ENCODE results near the gene RSAD1. TPM values are rescaled to one million over a fixed set of nuclear protein-coding genes. Genes with fewer than 3 reads are reported as not detected.
A peak's percentile ranks its signal among the peaks of the same experiment; 100 is the strongest.
"Not testable (repeated sequence)": the region's sequence is repeated elsewhere in the genome, so short reads cannot be mapped to it uniquely, and the experiment has no call there.

Gene RSAD1
- total RNA-seq, 1 donor from 2014 or later = 27.4 TPM

DNA sequence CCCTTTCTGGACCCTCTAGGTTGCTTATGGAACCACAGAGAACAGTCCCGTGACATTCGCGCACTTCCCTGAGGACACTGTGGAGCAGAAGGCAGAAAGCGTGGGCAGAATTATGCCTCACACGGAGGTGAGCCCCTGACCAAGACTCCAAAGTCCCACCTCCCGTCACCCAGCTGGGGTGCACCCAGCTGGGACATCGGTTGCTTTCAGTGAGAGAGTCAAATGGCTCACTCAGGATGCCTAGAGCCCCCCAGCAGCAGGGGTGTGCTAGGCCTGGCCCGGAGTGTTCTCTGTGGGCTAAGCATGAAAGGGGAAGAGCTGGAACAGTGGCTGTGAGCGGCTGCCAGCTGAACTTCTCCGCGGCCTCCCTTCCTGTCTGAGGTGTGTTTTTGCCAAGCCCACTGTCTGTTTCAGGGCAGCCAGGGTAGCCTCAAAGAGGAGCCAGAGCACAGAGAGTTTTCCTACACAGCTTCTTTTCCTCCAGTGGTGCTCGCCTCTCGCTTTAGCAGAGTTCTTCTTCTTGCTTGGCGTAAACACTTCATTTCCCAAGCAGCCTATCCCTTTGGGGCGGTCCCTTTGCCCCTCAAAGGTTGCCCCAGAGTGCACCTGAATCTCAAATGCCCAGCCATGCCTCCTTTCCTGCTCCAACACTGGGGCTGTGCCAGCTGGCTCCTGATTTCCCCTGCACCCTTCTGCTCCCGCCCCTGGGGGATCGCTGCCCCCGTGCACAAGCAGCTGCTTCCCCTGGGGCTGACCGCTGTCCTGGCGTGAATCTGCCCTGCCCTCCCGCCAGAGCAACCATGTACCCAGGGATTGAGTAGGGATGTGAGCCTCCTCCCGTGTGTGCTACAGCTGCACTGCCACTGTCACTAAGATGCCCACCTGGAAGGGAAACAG is 7.4 kb upstream of the RSAD1 start:
- no peak for DNase-seq (ENCODE audit: low spot score)

DNA sequence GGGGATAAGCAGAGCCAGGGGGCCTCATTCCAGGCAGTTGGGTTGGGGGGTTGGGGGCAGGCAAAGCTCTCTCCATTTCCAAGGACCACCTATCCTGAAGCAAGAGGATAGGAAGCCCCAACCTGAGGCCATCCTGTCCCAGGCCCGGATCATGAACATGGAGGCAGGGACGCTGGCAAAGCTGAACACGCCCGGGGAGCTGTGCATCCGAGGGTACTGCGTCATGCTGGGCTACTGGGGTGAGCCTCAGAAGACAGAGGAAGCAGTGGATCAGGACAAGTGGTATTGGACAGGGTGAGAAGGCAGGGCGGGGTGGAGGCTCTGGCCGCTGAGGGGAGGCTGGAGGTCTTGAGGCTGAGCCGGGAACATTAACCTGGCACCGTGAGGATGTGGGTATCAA is 6.4 kb upstream of the RSAD1 start:
- ATAC-seq = no peak

More for the DNA sequence above, 7.4 kb upstream of the RSAD1 start:
- ATAC-seq = peak; percentile 6

DNA sequence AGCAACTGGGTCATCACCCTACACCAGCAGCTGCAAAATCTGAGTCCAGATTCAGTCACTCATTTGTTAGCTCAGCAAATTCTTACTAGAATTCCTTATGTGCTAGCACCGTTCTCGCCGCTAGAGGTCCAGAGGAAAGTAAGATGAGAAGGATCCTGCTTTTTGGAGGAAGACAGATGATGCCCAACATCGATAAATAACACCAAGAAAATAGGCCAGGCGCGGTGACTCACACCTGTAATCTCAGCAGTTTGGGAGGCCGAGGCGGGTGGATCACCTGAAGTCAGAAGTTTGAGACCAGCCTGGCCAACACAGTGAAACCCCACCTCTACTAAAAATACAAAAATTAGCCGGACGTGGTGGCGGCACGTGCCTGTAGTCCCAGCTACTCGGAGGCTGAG is 5.9 kb upstream of the RSAD1 start:
- not testable (repeated sequence) for DNase-seq (ENCODE audit: low spot score)

More for the DNA sequence above, 6.4 kb upstream of the RSAD1 start:
- DNase-seq (ENCODE audit: low spot score) = no peak

DNA sequence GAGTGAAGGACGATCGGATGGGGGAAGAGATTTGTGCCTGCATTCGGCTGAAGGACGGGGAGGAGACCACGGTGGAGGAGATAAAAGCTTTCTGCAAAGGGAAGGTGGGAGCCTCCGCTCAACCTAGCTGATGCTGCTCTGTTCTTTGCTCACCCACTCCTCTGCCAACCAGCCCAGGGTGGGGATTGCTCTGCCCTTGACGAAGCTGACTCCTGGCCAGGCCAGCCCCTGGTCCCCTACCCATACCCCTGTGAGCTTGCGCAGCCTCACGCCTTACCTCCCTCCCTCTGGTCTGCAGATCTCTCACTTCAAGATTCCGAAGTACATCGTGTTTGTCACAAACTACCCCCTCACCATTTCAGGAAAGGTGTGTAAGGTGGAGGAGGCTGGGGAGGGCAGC is 4.8 kb upstream of the RSAD1 start:
- no peak for DNase-seq (ENCODE audit: low spot score)
- no peak for ATAC-seq

More for the DNA sequence above, 5.9 kb upstream of the RSAD1 start:
- ATAC-seq = not testable (repeated sequence)

DNA sequence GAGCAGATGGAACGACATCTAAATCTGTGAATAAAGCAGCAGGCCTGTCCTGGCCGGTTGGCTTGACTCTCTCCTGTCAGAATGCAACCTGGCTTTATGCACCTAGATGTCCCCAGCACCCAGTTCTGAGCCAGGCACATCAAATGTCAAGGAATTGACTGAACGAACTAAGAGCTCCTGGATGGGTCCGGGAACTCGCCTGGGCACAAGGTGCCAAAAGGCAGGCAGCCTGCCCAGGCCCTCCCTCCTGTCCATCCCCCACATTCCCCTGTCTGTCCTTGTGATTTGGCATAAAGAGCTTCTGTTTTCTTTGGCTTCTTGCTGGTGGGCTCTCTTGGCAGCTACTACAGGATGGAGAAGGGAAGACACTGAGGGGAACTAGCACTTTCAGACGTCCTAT is 4.1 kb upstream of the RSAD1 start:
- DNase-seq (ENCODE audit: low spot score) = peak; percentile 77
- ATAC-seq = peak; percentile 17

DNA sequence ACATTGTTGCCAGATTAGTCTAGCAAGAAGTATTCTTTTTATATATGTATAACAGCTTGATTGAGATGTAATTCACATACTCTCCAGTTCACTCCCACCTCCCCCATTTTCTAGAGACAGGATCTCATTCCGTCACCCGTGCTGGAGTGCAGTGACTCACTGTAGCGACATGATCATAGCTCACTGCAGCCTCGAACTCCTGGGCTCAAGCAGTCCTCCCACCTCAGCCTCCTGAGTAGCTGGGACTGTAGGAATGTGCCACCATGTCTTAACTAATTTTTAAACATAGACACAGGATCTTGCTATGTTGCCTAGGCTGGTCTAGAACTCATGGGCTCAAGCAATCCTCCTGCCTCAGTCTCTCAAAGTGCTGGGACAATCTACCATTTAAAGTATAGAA is 3.3 kb upstream of the RSAD1 start:
- DNase-seq (ENCODE audit: low spot score) (no peak), ATAC-seq (no peak)

DNA sequence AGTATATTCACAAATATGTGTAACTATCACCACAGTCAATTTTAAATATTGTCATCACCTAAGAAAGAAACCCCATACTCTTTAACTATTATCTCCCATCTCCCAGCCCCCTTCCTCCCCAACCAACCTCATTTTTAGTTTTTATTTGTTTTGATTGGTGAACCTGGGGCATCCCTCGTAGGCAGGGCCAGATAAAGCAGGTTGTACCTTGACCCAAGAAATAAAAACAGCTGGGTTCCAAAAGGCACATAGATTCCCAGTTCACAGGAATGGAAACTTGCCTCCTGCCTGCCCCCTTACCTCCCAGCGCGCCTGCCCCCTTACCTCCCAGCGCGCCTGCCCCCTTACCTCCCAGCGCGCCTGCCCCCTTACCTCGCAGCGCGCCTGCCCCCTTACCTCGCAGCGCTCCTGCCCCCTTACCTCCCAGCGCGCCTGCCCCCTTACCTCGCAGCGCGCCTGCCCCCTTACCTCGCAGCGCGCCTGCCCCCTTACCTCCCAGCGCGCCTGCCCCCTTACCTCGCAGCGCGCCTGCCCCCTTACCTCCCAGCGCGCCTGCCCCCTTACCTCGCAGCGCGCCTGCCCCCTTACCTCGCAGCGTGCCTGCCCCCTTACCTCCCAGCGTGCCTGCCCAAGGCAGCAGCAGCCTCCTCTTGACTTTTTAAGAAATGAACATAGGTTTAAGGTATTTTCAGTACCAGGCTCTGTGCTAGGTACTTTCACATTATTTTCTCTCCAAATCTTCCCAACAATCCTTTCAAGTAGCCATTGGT is 2.7 kb upstream of the RSAD1 start:
- not testable (repeated sequence) for DNase-seq (ENCODE audit: low spot score)
- peak; percentile 31 for ATAC-seq

DNA sequence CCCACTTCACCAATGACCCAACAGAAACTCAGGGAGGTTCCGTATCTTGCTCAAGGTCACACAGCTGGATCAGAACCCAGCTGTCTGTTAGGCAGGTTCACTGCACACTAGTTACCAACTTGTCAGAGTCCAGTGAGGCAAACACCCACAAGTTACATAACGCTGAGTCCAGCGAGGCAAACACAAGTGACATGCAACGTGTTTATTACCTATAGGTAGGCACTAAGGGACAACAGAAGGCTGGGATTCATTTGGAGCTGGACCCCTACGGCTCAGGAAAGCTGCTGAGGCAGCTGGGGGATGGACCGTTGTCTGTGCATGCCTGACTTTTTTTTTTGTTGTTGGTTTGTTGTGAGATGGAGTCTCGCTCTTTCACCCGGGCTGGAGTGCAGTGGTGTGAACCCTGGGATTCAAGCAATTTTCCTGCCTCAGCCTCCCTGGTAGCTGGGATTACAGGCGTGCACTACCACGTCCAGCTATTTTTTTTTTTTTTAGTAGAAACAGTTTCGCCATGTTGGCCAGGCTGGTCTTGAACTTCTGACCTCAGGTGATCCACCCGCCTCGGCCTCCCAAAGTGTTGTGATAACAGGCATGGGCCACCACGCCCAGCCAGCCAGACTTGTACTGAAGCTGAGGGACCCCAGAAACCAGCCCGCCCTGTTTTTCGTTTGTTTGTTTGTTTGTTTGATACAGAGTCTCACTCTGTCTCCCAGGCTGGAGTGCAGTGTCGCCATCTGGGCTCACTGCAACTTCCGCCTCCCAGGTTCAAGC is 1.9 kb upstream of the RSAD1 start:
- ATAC-seq (peak; percentile 19), DNase-seq (ENCODE audit: low spot score) (peak; percentile 80)

DNA sequence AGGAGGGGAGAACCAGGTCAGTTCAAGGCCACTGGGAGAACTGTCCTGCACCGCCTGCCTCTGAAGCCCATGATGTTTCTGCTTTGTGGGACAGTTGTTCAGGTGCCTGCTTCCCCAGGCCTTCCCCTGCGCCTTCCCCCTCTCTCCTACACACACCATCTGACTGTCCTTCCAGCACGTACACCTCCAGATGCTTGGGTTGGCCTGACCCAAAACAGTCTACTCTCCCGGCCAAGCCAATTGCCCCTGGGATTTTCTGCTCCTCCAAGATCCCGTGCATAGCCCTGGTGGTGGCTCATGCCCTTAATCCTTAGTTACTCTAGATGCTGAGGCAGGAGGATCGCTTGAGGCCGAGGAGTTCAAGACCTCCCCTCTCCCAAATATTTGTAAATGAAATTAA is 684 bp upstream of the RSAD1 start:
- no peak for DNase-seq (ENCODE audit: low spot score)

DNA sequence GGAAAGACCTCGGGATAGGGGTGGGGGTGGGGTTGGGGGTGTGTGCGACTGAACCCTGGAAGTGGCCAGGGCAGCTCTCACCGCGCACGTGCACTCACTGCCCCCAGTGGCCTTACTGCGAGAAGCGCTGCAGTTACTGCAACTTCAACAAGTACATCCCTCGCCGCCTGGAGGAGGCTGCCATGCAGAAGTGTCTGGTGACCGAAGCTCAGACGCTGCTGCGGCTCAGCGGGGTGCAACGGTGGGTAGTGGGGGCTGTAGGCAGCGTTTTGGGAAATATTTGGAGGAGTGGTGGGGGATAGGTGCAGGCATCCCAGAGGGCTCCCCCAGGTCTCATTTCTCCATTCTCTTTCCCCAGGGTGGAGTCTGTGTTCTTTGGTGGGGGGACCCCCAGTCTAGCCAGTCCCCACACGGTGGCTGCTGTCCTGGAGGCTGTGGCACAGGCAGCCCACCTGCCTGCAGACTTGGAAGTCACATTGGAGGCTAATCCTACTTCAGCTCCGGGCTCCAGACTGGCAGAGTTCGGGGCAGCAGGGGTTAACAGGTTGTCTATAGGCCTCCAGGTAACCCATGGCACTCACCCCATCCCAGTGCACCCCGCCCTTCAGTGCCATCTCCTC is 972 bp downstream of the RSAD1 start:
- ATAC-seq (peak; percentile 52), DNase-seq (ENCODE audit: low spot score) (peak; percentile 81)

More for the DNA sequence above, 684 bp upstream of the RSAD1 start:
- no peak for ATAC-seq

DNA sequence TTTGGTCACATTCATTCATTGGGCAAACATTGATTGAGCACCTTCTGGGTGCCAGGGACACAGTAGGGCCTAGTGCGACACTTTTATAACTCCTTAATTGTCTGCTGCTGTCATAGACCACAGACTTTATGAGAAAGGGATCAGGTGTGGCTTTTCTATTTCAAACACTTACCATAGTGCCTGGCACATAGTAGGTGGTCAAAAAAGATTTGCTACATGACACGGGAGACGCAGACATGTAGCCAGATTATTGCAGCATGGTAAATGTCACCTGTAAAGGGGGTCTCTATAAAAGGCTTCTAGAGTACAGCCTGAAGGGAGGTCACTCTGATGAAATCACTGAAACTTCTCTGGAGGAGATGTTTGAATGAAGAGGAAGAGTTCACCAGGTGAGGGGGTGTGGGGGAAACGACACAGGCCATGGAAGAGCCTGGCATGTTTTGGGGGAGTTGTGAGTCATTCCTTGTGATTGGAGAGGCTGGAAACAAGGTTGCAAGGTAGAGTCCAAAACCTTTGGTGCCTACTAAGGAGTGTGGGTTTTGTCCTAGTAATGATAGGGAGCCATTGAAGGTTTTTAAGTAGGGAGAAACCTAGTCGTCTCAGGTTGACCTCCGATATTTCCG is 1.6 kb downstream of the RSAD1 start:
- ATAC-seq (no peak), DNase-seq (ENCODE audit: low spot score) (no peak)

DNA sequence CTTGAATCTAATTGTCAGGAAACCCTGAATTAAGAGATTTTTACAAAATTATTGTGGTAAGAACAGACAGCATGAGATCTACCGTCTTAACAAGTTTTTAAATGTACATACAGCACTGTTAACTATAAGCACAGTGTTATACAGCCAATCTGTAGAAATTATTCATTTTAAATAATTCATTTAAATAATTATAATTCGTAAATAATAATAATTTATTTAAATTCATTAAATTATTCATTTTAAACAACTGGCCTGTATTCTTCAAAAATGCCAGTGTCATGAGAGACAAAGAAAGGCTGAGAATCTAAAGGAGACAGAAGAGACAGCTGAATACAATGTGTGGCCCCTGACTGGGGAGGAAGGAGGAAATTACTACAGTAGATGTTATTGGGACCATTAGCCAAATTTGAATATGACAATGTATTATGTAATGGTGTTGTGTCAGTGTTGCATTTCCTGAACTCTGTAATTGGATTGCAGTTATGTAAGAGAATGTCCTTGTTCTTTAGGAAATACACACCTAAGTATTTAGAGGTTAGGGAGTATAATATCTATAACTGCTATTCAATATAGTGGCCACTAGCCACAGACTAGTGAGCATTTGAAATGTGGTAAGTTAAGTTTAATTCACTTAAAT is 2.3 kb downstream of the RSAD1 start:
- ATAC-seq = no peak

DNA sequence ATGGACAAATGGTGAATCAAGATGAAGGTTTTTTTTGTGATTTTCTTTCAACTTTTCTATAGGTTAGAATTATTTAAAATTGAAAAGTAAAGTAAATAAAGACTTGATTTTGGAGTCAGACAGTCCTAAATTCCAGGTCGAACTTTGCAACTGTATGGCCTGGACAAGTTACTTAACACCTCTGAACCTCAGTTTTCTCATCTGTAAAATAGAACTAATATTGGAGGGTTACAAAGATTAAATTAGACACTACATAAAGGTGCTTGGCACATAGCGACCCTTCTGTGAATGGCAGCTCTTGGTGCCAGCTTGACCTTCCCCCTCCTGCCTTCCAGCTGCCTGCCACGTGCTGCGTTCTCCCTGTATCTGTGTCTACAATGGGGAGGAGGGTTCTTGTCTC is 3.0 kb downstream of the RSAD1 start:
- DNase-seq (ENCODE audit: low spot score) = no peak

More for the DNA sequence above, 2.3 kb downstream of the RSAD1 start:
- DNase-seq (ENCODE audit: low spot score) = no peak

DNA sequence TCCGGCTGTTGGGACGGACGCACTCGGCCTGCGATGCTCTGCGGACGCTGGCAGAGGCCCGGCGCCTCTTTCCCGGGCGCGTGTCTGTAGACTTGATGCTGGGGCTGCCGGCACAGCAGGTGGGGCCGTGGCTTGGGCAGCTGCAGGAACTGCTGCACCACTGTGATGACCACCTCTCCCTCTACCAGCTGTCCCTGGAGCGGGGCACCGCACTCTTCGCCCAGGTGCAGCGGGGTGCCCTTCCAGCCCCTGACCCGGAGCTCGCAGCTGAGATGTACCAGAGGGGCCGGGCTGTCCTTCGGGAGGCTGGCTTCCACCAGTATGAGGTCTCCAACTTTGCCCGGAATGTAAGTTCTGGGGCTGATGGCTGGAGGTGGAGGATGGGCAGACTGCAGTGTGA is 3.5 kb downstream of the RSAD1 start:
- ATAC-seq (no peak), DNase-seq (ENCODE audit: low spot score) (no peak)

More for the DNA sequence above, 3.0 kb downstream of the RSAD1 start:
- no peak for ATAC-seq

DNA sequence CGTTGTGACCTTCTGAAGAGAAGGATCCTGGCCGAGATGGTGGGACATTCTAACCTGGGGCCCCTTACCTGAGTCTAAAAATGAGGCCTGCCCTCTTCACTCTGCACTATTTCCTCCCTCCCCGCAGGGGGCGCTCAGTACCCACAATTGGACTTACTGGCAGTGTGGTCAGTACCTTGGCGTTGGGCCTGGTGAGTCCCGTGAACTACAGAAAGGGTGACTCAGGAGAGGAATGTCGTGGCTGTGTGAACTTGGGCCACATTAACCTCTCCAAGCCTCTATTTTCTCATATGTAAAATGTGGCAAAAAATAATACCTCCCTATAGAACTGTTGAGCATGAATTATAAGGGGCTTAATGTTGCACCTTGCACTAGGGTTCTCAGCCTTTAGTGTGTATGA is 3.9 kb downstream of the RSAD1 start:
- peak; percentile 71 for ATAC-seq
- DNase-seq (ENCODE audit: low spot score) = peak; percentile 95

DNA sequence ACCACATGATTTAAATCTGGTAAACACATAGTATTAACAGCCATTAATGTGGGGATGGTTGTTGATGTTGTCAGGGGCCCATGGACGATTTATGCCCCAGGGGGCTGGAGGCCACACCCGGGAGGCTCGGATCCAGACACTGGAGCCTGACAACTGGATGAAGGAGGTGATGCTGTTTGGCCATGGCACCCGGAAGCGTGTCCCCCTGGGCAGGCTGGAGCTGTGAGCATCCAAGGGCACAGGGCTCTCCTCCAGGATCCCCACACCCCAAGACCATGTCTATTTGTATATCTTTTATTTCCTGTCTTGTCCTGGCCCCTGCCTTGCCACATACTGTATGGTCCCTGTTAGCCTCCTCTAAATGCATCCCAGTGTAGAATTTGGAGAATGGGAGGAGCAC is 4.6 kb downstream of the RSAD1 start:
- DNase-seq (ENCODE audit: low spot score) = no peak
- ATAC-seq = no peak

DNA sequence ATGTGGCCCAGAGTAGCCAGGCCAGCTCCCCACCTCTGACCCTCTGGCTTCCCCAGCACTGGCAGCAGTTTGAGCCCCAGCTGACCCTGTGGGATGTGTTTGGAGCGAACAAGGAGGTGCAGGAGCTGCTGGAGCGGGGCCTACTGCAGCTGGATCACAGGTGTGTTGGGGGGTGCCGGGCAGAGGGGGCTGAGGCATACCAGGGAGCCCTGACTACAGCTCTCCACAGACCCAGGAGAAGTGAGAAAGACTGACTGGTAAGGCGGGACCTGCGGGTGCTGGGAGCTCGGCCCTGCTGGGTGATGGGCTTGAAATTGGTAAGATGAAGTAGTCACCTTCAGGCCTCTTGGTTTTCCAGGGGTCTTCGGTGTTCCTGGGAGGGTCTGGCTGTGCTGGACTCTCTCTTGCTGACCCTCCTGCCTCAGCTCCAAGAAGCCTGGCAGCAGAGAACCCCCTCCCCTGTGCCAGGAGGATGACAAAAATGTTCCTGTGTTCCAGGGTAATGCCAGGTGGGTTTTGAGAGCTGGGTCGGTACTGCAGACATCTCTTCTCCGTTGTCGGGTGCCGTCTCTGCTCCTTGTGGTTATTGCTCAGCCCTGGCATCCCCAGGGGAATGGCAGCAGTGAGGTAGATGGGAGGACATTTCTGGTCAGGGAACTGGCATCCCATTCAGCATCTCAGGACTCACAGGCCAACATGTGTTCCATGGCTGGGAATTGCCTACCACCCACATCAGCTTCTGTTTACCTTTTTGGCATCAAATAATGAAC is 5.9 kb downstream of the RSAD1 start:
- ATAC-seq (no peak), DNase-seq (ENCODE audit: low spot score) (no peak)

DNA sequence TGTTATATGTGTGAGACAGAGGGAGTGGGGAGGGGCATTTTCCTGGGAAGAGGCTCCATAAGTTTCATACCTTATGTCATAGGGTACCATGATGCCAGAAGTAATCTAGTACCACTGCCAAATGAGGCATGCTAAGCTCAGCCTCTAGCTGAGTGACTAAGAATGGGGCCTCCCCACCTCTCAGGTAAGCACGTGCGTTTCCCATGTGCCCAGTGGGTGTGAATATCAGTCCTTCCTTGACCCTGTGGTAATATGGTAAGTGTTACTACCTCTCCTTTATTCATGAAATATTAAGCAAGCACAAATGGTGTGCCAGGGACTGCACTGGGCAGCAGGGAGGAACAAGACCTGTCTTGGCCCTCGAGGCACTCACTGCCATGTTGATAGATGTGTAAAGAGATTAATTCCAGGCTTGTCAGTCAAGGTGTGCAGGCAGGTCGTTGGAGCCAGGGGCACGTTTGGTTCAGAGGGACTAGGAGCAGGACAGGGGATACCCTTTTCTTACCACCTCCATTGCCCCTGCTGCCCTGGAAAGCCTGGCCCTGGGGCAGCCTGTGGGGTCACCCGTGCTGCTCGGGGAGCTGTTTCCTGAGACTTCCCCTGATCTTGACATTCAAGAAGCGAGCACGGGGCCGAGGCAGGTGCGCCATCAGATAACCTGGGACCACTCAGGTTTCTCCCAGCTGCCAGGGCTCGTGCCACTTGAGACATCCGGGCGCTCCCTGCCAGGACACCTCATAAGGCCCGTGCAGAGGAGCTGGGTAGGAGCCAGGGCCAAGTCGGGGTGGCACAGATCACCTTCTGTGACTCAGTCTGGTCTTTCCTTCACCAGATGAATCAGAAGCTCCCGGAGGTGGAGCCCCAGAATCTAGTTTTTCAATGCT is 8.8 kb downstream of the RSAD1 start:
- DNase-seq (ENCODE audit: low spot score) (no peak), ATAC-seq (no peak)
